ENCODE results near the gene NPL.

GRCh38 chr1:182845894-182846293 is 56.3 kb downstream of the NPL start:
- TF ChIP-seq CTCF (IDR thresholded peaks at IDR 0.05) (no peak), POLR2A (IDR thresholded peaks at IDR 0.05) (no peak)

Measured in thyroid gland (tissue), 4 donors.